ENCODE data around the gene NUP210. TPM values are rescaled to one million over a fixed set of nuclear protein-coding genes. Genes with fewer than 3 reads are reported as not detected.

NUP210 gene
- total and polyA plus RNA-seq, 8 donors, result 16.0 to 23.5 (median 18.1) TPM

DNA sequence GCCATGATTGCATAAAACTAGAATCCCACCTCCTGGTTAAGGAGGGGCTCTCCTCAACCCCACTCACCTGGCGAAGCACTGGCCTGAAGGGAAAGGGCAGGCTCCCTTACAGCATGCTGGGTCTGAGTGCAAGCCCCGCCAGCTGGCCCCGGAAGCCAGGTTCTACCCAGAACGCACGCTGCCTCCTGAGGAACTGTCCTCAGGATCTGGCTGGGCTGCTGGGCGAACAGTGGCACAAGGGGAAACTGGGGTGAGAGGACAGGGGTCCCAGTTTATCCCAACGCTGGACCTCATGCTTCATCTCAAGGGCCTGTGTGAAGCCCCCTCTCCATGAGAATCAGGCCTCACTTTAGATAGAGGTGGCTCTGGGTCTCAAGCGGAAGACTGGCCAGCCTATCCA lies 47.5 kb downstream of the NUP210 start:
- Histone ChIP-seq H3K27ac (no peak overlapping the region), H3K36me3 (peaks cover 0 to 94% of the 10 kb centered on the region in 2 donors), H3K4me1 (no peaks in the 10 kb centered on the region), H3K9me3 (no peaks in the 10 kb centered on the region), H3K27me3 (no peaks in the 10 kb centered on the region), H3K4me3 (no peak overlapping the region)
- intact Hi-C loops (cut with DNase I), result no loop called here
- ATAC-seq (no peak), DNase-seq (peak in 1 of 4 donors; percentile 51)
- TF ChIP-seq, protein P1, sequence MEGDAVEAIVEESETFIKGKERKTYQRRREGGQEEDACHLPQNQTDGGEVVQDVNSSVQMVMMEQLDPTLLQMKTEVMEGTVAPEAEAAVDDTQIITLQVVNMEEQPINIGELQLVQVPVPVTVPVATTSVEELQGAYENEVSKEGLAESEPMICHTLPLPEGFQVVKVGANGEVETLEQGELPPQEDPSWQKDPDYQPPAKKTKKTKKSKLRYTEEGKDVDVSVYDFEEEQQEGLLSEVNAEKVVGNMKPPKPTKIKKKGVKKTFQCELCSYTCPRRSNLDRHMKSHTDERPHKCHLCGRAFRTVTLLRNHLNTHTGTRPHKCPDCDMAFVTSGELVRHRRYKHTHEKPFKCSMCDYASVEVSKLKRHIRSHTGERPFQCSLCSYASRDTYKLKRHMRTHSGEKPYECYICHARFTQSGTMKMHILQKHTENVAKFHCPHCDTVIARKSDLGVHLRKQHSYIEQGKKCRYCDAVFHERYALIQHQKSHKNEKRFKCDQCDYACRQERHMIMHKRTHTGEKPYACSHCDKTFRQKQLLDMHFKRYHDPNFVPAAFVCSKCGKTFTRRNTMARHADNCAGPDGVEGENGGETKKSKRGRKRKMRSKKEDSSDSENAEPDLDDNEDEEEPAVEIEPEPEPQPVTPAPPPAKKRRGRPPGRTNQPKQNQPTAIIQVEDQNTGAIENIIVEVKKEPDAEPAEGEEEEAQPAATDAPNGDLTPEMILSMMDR (IDR thresholded peaks at IDR 0.05), result no peak

DNA sequence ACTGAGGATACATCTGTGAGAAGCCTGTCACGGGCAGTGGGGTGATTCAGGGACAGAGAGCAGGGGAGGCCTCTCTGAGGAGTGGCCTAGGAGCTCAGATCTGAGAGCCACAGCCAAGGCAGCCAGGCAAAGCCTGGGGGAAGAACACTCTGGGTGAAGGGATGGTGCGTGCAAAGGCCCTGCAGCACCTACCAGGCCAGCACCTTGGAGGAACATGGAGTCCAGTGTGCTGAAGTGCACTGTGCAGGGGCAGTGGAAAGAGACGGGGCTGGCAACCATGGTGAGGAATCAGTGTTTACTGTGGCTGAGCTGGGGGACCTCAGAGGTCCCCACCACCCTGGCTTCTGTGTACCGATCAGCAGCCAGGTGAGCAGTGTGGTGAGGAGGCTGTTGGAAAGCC lies 48.0 kb downstream of the NUP210 start:
- no peak overlapping the region for H3K4me3 ChIP-seq
- intact Hi-C loops (cut with DNase I), result no loop called here
- no peaks in the 10 kb centered on the region for H3K9me3 ChIP-seq
- TF ChIP-seq, protein P1 (IDR thresholded peaks at IDR 0.05), result no peak
- no peak overlapping the region for H3K27ac ChIP-seq
- peak in 1 of 4 donors; percentile 37 for DNase-seq
- ATAC-seq, result no peak
- H3K27me3 ChIP-seq, result no peaks in the 10 kb centered on the region
- peaks cover 0 to 92% of the 10 kb centered on the region in 2 donors for H3K36me3 ChIP-seq
- H3K4me1 ChIP-seq, result no peaks in the 10 kb centered on the region

DNA sequence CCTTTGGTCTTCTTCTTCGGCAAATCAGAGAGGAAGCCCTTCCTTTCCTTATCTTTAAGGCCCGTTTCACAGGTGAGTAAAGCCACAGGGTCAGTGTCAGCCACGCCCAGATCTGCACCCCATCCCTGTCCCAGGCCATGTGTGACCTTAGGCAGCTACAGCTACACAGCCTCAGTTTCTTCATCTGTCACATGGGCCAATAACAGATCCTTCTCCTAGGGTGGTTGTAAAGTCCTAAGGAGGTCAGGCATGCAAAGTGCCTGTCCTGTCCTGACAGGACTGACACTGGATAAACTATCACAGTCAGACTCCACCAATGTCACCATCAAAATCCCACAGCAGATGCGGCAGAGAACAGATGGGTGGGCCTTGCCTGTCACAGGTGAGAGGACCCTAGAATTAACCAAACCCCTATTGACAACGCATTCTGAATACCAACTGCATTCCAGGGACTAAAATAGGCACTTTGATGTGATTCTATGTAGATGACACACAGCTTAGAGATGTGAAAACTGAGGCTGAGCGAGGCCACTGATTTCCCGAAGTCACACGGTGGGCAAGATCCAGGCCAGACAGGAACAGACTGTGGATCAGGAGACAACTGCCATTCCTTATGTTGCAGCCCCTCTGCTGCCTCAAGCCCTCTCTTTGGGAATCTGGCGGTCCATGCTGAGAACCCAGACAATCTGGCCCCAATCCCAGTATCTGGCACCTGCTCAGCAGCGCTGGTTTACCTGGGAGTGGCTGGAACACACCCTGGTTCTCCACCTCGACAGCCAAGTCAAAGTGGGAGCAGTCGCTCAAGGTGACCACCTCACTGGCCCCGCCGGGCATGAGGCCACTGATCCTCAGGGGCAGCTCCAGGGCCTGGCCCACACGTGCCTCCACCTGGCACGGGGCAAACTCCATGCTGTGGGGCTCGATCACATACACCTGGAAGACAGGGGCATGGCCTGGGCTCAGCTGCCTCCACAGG lies 48.7 kb downstream of the NUP210 start:
- Histone ChIP-seq H3K36me3 (peaks cover 0 to 85% of the 10 kb centered on the region in 2 donors), H3K9me3 (no peaks in the 10 kb centered on the region), H3K27ac (no peak overlapping the region), H3K4me3 (no peak overlapping the region), H3K4me1 (no peaks in the 10 kb centered on the region), H3K27me3 (no peaks in the 10 kb centered on the region)
- ATAC-seq, result no peak
- DNase-seq, result peak in 1 of 4 donors; percentile 70
- intact Hi-C loops (cut with DNase I), result no loop called here
- TF ChIP-seq, protein P1 (IDR thresholded peaks at IDR 0.05), result no peak

DNA sequence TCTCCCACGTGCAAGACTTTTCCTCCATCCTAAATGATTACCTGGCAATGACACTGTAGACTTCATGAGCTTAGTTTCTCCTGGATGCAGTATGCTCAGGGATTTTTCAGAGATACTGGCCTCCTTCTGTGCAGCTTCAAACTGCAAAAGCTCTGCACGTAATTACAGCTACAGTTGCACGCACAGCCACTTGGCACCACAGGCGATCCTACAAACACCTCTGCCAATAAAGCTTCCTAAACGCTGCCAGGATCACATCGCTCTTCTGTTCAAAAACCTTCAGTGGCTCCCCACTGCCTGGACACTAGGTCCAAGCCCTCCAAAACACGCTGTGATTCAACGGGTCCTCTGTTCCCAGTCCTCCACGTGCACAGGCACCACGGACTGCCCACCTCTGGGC lies 49.5 kb downstream of the NUP210 start:
- intact Hi-C loops (cut with DNase I), result no loop called here
- Histone ChIP-seq H3K4me1 (no peaks in the 10 kb centered on the region), H3K4me3 (no peak overlapping the region), H3K36me3 (peaks cover 0 to 85% of the 10 kb centered on the region in 2 donors), H3K27me3 (no peaks in the 10 kb centered on the region), H3K27ac (no peak overlapping the region), H3K9me3 (no peaks in the 10 kb centered on the region)
- DNase-seq, result no peak
- ATAC-seq, result no peak
- TF ChIP-seq, protein P1 (IDR thresholded peaks at IDR 0.05), result no peak

DNA sequence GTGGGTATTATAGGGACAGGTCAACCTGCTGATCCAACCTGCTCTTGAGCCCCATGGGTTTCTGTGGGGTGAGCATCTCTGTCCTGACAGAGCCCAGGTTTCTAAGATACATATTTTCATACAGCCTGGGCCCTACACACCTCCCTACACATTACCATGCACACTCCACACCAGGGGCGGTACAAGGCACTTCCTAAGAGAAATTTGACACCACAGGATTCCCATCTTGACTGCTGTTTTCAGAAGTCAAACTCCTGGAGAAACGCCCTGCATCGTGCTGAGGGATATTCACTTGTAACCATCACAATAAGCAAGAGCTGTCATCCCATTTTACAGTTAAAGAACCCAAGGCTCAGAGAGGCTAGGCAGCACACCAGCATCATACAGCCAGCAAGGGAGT lies 50.1 kb downstream of the NUP210 start:
- Histone ChIP-seq H3K27ac (no peak overlapping the region), H3K36me3 (peaks cover 0 to 84% of the 10 kb centered on the region in 2 donors), H3K4me3 (no peak overlapping the region), H3K9me3 (no peaks in the 10 kb centered on the region), H3K27me3 (no peaks in the 10 kb centered on the region), H3K4me1 (no peaks in the 10 kb centered on the region)
- DNase-seq, result peak in 1 of 4 donors; percentile 0
- intact Hi-C loops (cut with DNase I), result no loop called here
- no peak for ATAC-seq
- TF ChIP-seq, protein P1 (IDR thresholded peaks at IDR 0.05), result no peak
